ENCODE data around the gene DENND1B. TPM values are rescaled to one million over a fixed set of nuclear protein-coding genes. Genes with fewer than 3 reads are reported as not detected.
"Not testable (repeated sequence)": the region's sequence is repeated elsewhere in the genome, so short reads cannot be mapped to it uniquely, and the experiment has no call there.

DENND1B gene
- polyA plus RNA-seq, 1 donor = 10.9 TPM

DNA sequence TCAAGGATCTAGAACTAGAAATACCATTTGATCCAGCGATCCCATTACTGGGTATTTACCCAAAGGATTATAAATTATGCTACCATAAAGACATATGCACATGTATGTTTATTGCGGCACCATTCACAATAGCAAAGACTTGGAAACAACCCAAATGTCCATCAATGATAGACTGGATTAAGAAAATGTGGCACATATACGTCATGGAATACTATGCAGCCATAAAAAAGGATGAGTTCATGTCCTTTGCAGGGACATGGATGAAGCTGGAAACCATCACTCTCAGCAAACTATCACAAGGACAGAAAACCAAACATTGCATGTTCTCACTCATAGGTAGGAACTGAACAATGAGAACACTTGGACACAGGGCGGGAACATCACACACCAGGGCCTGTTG, 199.7 kb downstream of the DENND1B start:
- not testable (repeated sequence) for H3K4me3 ChIP-seq (ENCODE audit: low read length); H3K9me3 ChIP-seq (ENCODE audit: control insufficient read depth, low read depth, low read length); H3K27me3 ChIP-seq (ENCODE audit: control insufficient read depth, insufficient read depth, low read length); H3K36me3 ChIP-seq (ENCODE audit: control insufficient read depth, insufficient read depth, low read length); H3K4me1 ChIP-seq (ENCODE audit: control insufficient read depth, insufficient read depth, low read length); DNase-seq; H3K27ac ChIP-seq (ENCODE audit: low read length)
- 100% methylated on average over 1 of the region's 4 CpGs for WGBS (ENCODE audit: insufficient coverage, low lambda C conversion rate)

- no peaks in the 10 kb centered on the region for H3K27me3 ChIP-seq (ENCODE audit: control insufficient read depth, insufficient read depth, low read length)
- H3K4me1 ChIP-seq (ENCODE audit: control insufficient read depth, insufficient read depth, low read length) = no peaks in the 10 kb centered on the region
- H3K4me3 ChIP-seq (ENCODE audit: low read length) = no peak overlapping the region
- WGBS (ENCODE audit: insufficient coverage, low lambda C conversion rate) = no CpG with 5 or more reads among the region's 10 CpGs
- DNase-seq = no peak
- H3K9me3 ChIP-seq (ENCODE audit: control insufficient read depth, low read depth, low read length) = peaks cover 14% of the 10 kb centered on the region
- peaks cover 9% of the 10 kb centered on the region for H3K36me3 ChIP-seq (ENCODE audit: control insufficient read depth, insufficient read depth, low read length)
- H3K27ac ChIP-seq (ENCODE audit: low read length) = no peak overlapping the region
Observed at GRCh38 chr1:197572169-197572568, 203.1 kb downstream of the DENND1B start.

GRCh38 chr1:197567442-197567841, 207.8 kb downstream of the DENND1B start:
- no peak for DNase-seq
- 100% methylated on average over 1 of the region's 2 CpGs for WGBS (ENCODE audit: insufficient coverage, low lambda C conversion rate)
- no peak overlapping the region for H3K4me3 ChIP-seq (ENCODE audit: low read length)
- no peak overlapping the region for H3K27ac ChIP-seq (ENCODE audit: low read length)
- H3K36me3 ChIP-seq (ENCODE audit: control insufficient read depth, insufficient read depth, low read length) = peaks cover 8% of the 10 kb centered on the region
- H3K27me3 ChIP-seq (ENCODE audit: control insufficient read depth, insufficient read depth, low read length) = no peaks in the 10 kb centered on the region
- H3K4me1 ChIP-seq (ENCODE audit: control insufficient read depth, insufficient read depth, low read length) = no peaks in the 10 kb centered on the region
- H3K9me3 ChIP-seq (ENCODE audit: control insufficient read depth, low read depth, low read length) = peaks cover 21% of the 10 kb centered on the region

DNA sequence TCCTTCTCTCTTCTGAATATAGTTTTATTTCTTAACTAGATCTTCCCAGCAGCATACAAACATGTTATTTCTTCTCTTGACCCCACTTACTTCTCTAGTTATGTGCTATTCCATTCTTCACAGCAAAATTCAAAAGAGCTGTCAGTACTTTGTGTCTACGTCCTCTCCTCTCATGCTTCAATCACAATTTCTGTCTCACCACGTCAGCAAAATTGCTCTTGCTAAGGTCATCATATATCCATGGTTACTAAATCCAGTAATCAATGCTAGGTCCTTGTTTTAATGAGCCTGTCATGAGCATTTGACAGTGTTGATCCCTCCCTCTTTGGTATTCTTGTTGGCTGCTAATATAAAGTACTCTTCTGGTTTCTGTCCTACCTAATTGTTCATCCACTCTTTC, 214.2 kb downstream of the DENND1B start:
- Histone ChIP-seq H3K27ac (ENCODE audit: low read length) (no peak overlapping the region), H3K9me3 (ENCODE audit: control insufficient read depth, low read depth, low read length) (no peaks in the 10 kb centered on the region), H3K36me3 (ENCODE audit: control insufficient read depth, insufficient read depth, low read length) (no peaks in the 10 kb centered on the region), H3K27me3 (ENCODE audit: control insufficient read depth, insufficient read depth, low read length) (no peaks in the 10 kb centered on the region), H3K4me3 (ENCODE audit: low read length) (no peak overlapping the region), H3K4me1 (ENCODE audit: control insufficient read depth, insufficient read depth, low read length) (no peaks in the 10 kb centered on the region)
- WGBS (ENCODE audit: insufficient coverage, low lambda C conversion rate) = 86% methylated on average over 2 of the region's 2 CpGs
- no peak for DNase-seq

DNA sequence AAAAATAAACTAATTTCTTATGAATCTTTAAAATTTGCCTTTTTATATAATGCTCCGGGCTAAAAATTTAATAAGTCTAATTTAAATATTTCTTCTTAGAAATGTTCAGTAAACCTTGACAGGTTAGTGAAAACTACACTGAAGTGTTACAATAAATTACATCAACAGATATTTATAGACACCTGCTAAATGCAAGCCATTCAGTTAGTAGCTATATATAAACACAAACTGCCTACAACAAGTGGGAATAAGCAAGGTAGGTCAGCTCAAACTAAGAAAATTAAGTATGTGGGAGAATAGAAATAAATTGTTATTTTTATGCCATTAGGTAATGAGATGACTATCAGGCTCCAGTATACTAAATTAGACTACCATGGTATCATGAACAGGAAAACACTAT, 215.6 kb downstream of the DENND1B start:
- no peak for DNase-seq
- no peak overlapping the region for H3K4me3 ChIP-seq (ENCODE audit: low read length)
- H3K27me3 ChIP-seq (ENCODE audit: control insufficient read depth, insufficient read depth, low read length) = no peaks in the 10 kb centered on the region
- H3K36me3 ChIP-seq (ENCODE audit: control insufficient read depth, insufficient read depth, low read length) = no peaks in the 10 kb centered on the region
- no peaks in the 10 kb centered on the region for H3K9me3 ChIP-seq (ENCODE audit: control insufficient read depth, low read depth, low read length)
- no peaks in the 10 kb centered on the region for H3K4me1 ChIP-seq (ENCODE audit: control insufficient read depth, insufficient read depth, low read length)
- no peak overlapping the region for H3K27ac ChIP-seq (ENCODE audit: low read length)
- 100% methylated on average over 1 of the region's 1 CpG for WGBS (ENCODE audit: insufficient coverage, low lambda C conversion rate)

DNA sequence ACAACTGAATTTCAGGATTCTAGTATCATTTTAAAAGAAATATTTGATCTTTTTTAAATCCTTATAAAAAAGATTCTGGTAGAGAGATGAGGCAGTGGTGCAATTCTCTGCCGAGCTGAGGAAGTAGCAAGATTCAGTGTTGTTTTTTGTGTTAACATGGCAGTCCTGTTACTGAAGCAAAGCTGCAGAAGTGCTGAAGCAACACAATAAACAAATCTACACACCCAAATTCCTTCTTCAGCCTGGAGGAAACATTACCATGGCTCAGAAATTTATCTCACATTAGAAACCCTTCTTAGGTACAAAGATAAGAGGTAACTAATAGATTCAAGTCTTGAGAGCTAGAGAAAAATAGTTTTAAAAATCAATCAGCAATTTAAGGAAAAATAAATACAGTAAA, 216.0 kb downstream of the DENND1B start:
- Histone ChIP-seq H3K27me3 (ENCODE audit: control insufficient read depth, insufficient read depth, low read length) (no peaks in the 10 kb centered on the region), H3K4me3 (ENCODE audit: low read length) (no peak overlapping the region), H3K9me3 (ENCODE audit: control insufficient read depth, low read depth, low read length) (no peaks in the 10 kb centered on the region), H3K36me3 (ENCODE audit: control insufficient read depth, insufficient read depth, low read length) (no peaks in the 10 kb centered on the region), H3K4me1 (ENCODE audit: control insufficient read depth, insufficient read depth, low read length) (no peaks in the 10 kb centered on the region), H3K27ac (ENCODE audit: low read length) (no peak overlapping the region)
- DNase-seq = no peak
- no CpG with 5 or more reads among the region's 1 CpG for WGBS (ENCODE audit: insufficient coverage, low lambda C conversion rate)

DNA sequence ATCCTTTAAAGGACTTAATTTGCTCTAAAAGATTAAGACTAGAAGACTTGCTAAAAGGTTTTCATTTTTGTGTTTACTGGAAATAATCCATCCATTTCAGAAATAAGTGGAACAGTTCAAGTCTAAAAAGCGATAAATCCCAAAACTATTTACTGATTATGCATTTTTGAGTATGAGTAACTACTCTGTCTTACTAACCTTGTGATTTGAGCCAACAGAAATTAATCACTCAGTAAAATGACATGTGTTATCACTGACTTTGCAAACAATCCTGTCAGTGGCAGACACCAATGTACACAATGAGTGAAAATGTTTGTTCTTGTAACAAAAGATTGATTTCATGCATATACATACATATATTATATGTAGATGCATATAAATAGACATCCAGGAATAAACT, 218.0 kb downstream of the DENND1B start:
- no peak for DNase-seq
- Histone ChIP-seq H3K4me3 (ENCODE audit: low read length) (no peak overlapping the region), H3K27me3 (ENCODE audit: control insufficient read depth, insufficient read depth, low read length) (no peaks in the 10 kb centered on the region), H3K4me1 (ENCODE audit: control insufficient read depth, insufficient read depth, low read length) (no peaks in the 10 kb centered on the region), H3K9me3 (ENCODE audit: control insufficient read depth, low read depth, low read length) (no peaks in the 10 kb centered on the region), H3K36me3 (ENCODE audit: control insufficient read depth, insufficient read depth, low read length) (no peaks in the 10 kb centered on the region), H3K27ac (ENCODE audit: low read length) (no peak overlapping the region)
- WGBS (ENCODE audit: insufficient coverage, low lambda C conversion rate) = 43% methylated on average over 1 of the region's 1 CpG

GRCh38 chr1:197553281-197553680, 222.0 kb downstream of the DENND1B start:
- no peak overlapping the region for H3K27ac ChIP-seq (ENCODE audit: low read length)
- no peak for DNase-seq
- no peak overlapping the region for H3K4me3 ChIP-seq (ENCODE audit: low read length)
- H3K9me3 ChIP-seq (ENCODE audit: control insufficient read depth, low read depth, low read length) = no peaks in the 10 kb centered on the region
- no peaks in the 10 kb centered on the region for H3K27me3 ChIP-seq (ENCODE audit: control insufficient read depth, insufficient read depth, low read length)
- H3K4me1 ChIP-seq (ENCODE audit: control insufficient read depth, insufficient read depth, low read length) = no peaks in the 10 kb centered on the region
- H3K36me3 ChIP-seq (ENCODE audit: control insufficient read depth, insufficient read depth, low read length) = no peaks in the 10 kb centered on the region
- no CpG with 5 or more reads among the region's 1 CpG for WGBS (ENCODE audit: insufficient coverage, low lambda C conversion rate)

GRCh38 chr1:197546989-197547388, 228.3 kb downstream of the DENND1B start:
- Histone ChIP-seq H3K9me3 (ENCODE audit: control insufficient read depth, low read depth, low read length) (no peaks in the 10 kb centered on the region), H3K36me3 (ENCODE audit: control insufficient read depth, insufficient read depth, low read length) (peaks cover 2% of the 10 kb centered on the region), H3K27me3 (ENCODE audit: control insufficient read depth, insufficient read depth, low read length) (no peaks in the 10 kb centered on the region), H3K27ac (ENCODE audit: low read length) (no peak overlapping the region), H3K4me1 (ENCODE audit: control insufficient read depth, insufficient read depth, low read length) (no peaks in the 10 kb centered on the region), H3K4me3 (ENCODE audit: low read length) (no peak overlapping the region)
- no CpG with 5 or more reads among the region's 1 CpG for WGBS (ENCODE audit: insufficient coverage, low lambda C conversion rate)
- no peak for DNase-seq

DNA sequence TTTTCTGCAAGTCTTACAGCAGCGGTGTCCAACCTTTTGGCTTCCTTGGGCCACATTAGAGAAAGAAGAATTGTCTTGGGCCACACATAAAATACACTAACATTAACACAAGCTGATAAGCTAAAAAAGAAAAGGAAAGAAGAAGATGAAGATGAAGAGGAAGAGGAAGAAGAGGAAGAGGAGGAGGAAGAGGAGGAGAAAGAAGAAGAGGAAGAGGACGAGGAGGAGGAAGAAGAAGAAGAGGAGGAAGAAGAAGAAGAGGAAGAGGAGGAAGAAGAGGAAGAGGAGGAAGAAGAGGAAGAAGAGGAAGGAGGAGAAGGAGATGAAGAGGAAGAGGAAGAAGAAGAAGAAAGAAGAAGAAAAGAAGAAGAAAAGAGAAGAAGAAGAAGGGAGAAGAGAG, 230.7 kb downstream of the DENND1B start:
- 100% methylated on average over 2 of the region's 2 CpGs for WGBS (ENCODE audit: insufficient coverage, low lambda C conversion rate)
- no peaks in the 10 kb centered on the region for H3K9me3 ChIP-seq (ENCODE audit: control insufficient read depth, low read depth, low read length)
- peaks cover 4% of the 10 kb centered on the region for H3K36me3 ChIP-seq (ENCODE audit: control insufficient read depth, insufficient read depth, low read length)
- no peaks in the 10 kb centered on the region for H3K4me1 ChIP-seq (ENCODE audit: control insufficient read depth, insufficient read depth, low read length)
- DNase-seq = no peak
- H3K27ac ChIP-seq (ENCODE audit: low read length) = no peak overlapping the region
- no peak overlapping the region for H3K4me3 ChIP-seq (ENCODE audit: low read length)
- H3K27me3 ChIP-seq (ENCODE audit: control insufficient read depth, insufficient read depth, low read length) = no peaks in the 10 kb centered on the region

DNA sequence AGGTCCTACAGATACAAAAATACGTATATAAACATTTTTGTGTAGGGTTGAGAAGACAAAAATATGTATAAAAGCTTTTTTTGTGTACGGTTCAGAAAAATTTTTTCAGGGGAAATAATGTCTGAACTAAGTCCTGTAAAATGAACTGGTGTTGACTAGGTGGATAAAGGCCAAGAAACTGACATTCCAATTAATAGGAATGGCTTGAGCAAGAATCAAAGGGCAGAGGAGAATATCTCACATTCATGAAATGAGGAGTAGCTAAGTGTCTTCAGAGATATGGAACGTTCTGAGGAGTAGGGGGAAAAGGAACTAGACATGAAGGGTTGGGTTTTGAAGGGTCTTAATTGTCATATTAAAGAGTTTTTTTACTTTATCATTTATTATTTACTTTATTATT, 231.2 kb downstream of the DENND1B start:
- no peak for DNase-seq
- WGBS (ENCODE audit: insufficient coverage, low lambda C conversion rate) = 96% methylated on average over 2 of the region's 3 CpGs
- Histone ChIP-seq H3K4me3 (ENCODE audit: low read length) (no peak overlapping the region), H3K27me3 (ENCODE audit: control insufficient read depth, insufficient read depth, low read length) (no peaks in the 10 kb centered on the region), H3K27ac (ENCODE audit: low read length) (no peak overlapping the region), H3K4me1 (ENCODE audit: control insufficient read depth, insufficient read depth, low read length) (no peaks in the 10 kb centered on the region), H3K9me3 (ENCODE audit: control insufficient read depth, low read depth, low read length) (no peaks in the 10 kb centered on the region), H3K36me3 (ENCODE audit: control insufficient read depth, insufficient read depth, low read length) (peaks cover 4% of the 10 kb centered on the region)

Data from large intestine (tissue), 3 donors.